HG02970 (cell line): ENCODE measurements around the gene PMM2.
"Not testable (repeated sequence)": the region's sequence is repeated elsewhere in the genome, so short reads cannot be mapped to it uniquely, and the experiment has no call there.

Experiments used
- ATAC-seq: cut with Tn5 transposase; IDR thresholded peaks from one replicate; pipeline ENCODE4 v1.9.1; 2021; ENCODE audit warnings: mild to moderate bottlenecking, moderate library complexity, moderate number of reproducible peaks; ENCODE audit not compliant: unreplicated experiment, low FRiP score

Gene PMM2

DNA sequence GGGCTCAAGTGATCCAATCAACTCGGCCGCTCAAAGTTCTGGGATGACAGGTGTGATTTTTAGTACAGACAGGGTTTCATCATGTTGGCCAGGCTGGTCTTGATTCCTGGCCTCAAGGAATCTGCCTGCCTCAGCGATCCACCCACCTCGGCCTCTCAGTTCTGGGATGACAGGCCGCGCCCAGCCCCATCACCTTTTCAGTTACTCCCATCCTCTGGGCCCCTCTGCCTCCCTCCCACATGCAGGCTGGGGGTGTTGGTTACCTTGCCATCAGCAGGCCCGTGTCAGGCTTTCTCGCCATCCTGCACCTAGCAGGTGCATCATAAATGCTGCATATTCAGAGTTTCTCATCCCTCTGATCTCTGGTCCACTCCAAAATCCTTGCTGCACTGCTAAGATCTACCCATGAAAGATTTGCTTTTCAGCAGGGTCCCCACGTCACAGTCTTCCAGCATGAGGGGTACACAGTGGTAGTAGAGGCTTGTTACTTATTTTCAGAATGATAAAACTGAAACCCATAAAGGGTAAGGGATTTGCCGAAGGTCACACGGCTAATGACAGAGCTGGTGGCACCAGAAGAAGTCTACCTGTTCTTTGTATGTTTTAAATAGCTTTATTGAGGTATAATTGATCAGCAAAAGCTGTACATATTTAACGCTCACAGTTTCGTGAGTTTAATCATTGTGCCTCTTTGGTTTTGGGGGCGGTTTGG is 16.6 kb downstream of the PMM2 start:
- no peak for ATAC-seq

DNA sequence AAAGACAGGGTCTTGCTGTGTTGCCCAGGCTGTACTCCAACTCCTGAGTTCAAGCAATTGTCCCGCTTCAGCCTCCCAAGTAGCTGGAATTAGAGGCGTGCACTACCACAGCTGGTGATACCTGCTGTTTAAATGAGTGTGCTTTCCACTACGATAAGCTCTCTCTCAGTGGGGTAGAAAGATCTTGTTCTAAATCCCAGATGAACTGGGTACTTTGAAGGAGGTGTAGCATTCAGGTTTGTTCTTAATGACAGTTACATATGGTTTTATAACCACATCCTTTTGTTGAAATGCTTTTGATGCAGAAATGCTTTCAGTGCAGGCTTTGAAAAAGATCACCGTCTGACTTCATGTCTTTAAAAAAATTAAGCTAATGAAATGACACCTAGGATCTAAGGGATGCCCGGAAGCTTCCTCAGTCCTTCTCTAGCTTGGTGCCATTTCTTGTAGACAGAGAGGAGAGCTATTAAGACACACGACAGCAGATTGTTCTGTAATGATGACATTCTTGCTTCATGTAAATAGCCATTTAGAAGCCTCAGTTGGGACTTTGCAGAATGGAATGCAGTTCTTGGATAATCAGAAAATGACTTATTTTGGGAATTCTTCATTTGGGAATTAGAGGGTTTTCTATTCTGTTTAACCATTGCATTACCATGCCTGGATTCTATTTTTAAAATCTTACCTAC is 19.5 kb downstream of the PMM2 start:
- ATAC-seq, result no peak

DNA sequence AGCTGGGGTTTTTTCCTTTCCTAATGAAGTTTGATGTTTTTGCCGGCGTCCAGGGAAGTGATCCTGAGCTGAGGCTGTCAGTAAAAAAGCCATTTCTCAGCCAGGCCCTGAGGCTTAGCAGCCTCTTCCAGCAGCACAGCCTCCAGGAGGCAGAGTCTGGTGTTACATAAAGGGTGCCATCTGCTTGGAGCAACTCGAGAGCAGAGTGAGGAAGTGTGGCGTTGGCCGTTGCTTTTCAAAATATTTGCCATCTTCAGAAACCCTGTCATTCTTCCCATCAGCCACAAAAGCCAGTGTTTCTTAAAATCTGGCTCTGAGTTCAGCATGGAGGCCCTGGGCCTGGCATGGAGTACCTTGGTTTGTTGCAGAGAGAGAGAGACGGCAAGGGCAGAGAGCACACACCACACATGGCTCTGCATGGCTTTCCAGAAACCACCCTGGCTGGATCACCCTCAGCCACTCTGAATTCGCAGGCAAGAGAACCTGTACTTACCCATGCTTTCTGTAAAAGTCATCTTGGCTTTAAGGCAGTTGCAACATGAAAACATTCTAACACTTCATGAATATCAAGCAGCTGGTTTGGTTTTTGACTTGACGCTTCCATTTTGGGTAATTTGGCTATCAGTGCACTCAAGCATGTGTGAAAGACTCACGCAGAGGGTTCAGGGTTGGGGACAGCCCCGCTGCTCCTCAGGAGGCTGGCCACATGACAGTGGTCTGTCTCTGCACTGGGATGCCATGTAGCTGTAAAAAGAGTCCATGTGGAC is 21.0 kb downstream of the PMM2 start:
- ATAC-seq, result no peak

DNA sequence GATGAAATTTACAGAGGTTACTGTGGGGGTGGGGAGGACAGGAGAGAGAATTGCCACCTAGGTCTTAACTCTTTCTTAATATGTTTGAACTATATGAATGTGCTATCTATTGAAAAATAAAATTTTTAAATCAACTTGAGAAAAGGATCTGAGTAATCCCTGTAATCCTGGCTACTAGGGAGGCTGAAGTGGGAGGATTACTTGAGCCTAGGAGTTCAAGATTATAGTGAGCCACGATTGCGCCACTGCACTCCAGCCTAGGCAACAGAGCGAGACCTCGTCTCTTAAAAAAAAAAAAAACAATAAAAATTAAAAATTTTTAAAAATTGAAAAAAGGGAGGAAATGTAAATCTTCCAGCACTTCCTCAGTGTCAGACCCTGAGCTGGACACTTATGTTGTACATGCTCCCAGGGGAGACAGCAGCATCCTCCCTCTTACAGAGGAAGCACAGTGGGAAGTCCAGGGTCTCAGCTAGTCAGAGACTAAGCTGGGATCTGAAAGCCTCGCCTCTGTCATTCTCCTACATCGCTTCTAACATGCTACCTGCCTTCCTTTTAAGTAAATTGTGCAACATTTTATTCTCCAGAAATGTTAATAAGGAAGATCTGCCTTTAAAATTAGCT is 21.9 kb downstream of the PMM2 start:
- ATAC-seq, result no peak

DNA sequence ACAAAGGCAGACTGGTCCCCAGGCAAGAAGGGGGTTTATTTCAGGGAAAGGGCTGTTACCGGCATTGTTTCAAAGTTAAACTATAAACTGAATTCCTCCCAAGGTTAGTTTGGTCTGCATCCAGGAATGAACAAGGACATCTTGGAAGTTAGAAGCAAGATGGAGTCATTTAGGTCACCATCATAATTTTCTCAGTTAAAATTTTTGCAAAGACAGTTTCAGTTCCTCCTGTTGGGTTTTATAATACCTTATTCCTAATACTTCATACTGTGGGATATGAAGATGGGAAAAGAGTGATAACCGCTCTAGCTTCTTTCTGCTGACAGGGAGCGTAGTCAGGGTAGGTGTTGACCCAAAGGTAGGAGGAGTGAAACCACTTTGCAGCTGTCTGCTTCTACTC is 24.8 kb downstream of the PMM2 start:
- ATAC-seq, result no peak

DNA sequence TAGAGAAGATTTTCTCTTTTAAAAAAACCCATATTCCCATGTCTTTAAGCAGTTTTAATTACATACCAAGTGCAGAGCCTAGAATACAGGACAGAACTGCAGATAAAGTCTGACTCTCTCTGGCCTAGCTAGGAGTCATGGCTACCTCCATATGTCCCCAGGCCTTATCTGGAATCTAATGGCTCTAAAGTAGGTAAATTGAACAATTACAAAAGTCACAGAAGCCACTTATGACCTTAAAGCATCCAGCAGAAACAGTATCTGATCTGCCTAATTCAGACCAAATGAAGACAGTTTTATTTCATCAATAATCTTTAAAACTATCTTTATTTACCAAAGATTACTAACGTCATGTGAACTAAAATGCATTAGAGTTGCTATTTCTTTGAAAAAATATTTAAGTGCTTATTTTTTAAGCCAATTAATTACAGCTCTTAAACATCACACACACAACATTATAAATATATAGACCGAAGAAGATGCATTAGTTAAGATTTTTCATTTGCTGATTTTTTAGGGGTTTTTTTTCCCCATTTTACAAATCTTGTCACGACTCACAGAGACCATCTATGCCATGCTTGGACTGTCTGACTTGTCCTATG is 28.7 kb downstream of the PMM2 start:
- ATAC-seq, result no peak

DNA sequence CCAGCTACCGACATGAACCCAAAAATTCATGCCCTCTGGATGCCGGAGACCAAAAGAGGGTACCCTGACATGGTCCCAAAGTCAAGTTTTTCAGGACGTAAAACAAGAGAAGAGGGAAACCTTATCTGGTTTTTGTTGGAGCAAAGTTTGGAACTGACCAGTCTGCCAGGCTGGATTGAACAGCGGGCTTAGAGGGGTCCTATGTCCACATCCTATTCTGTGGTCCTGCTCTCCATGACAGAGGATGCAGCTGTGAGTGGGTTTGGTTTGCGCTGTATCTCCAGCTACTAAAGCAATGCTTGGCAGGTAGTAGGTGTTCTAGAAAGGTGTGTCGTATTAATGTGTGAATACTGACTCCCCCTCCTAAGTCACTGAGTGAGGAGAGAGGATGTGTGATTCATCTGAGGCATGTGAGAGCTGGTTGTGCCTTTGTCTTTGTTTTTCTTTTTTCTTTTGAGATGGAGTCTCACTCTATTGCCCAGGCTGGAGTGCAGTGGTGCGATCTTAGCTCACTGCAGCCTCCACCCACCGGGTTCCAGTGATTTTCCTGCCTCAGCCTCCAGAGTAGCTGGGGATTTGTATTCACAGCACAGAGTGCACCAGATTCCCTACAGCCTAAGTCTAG is 31.0 kb downstream of the PMM2 start:
- ATAC-seq, result no peak

DNA sequence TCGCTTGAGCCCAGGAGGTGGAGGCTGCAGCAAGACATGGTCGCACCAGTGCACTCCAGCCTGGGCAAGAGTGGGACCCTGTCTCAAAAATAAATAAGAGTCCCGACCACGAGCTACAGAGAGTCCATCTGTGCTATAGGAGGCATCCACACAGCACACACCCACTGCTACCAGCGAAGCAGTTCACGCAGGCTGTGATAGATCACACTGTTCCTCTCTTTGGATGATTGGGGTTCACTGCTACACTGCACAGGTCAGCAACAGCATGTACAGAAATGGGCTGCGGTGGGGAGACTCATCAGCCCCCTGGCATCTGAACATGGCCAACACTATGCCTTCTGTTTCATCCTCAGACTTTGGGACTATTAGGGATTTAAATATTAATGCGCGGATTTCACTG is 33.8 kb downstream of the PMM2 start:
- ATAC-seq, result no peak

DNA sequence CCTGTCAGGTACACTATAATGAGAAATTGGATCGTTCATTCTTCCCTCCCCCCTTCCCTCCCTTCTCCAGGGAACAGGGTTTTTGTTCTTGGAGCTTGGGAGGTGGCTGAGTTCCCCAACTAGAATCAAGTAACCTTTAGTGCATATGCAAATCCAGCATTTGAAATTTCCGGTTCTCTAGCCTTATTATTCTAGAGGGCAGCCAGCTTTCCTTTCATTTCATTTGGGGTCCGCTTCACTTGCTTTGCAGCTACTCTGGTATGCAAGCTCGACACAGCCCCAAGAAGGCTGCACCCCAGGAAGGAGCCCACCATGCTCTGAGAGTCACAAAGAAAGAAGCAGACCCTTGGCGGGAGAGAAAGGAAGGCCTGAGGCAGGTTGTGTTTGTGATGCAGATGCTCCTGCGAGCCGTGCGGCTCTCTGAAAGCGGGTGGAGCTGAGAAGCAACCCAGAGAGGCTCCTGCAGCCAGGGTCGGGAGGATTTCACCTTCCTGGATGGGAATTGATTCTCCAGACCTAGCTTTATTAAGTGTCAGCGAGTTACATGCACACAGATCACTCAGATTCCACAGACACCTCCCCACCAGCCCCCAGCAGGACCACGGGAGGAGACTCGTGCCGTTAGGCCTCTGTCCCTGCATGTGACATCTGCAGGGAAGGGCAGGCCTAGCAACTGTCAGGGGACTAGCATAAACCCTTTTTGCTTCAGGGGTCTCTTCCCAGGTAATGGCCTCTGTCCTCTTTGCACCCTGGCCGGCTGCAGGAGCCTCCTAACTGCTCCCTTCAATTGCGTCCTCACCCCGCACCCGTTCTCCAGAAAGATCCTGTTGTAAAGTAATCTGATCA is 34.5 kb downstream of the PMM2 start:
- no peak for ATAC-seq

DNA sequence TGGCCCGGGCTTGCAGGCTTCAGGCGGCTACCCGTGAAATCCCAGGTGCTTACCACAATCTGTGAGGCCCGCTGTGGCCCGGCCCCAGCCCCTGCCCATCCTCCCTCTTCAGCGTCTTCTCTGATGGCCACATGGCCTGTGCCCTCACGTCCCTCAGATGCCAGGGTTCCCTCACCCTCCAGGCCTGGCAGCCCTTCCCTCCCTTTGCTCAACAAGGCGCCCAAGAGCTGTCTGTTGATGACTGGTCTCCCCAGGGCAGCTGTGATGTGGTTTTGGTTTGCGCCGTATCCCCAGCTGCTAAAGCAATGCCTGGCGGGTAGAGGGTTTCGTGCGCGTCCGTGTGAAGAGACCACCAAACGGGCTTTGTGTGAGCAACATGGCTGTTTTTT is 35.1 kb downstream of the PMM2 start:
- no peak for ATAC-seq

DNA sequence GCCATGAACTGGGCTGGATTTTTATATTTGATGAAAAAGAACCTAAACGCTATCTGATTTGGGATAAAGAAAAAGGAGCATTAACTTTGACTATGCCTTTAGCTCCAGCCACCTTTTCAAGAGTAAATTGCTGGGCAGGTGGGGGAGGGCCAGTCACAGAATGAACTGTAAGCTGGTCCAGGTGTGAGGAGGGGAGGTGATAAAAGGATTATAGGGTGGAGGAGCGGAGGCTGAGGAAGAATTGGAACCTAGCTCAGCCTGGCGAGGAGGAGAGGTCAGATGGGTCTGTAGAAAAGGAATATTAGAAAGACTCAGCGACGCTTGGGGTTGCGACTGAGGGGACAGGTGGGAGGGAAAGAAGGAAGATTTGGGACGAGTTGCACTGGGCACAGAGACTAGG is 39.2 kb downstream of the PMM2 start:
- not testable (repeated sequence) for ATAC-seq

DNA sequence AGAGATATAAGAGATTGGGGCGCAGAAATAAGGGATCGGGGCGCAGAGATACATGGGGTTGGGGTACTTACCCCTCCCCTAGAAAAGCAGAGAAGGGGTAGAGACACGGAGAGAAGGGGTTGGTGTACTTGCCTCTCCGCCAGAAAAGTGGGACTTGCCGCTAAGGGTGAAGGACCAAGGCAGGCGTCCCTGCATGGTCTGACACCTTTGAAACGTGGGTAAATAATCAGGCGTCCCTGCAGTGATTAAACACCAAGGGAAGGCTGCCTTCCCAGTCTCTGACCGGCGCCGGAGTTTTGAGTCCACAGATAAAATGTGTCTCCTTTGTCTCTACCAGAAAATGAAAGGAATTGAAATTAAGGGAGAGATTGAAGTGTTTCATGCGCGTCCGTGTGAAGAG is 40.0 kb downstream of the PMM2 start:
- ATAC-seq, result not testable (repeated sequence)

DNA sequence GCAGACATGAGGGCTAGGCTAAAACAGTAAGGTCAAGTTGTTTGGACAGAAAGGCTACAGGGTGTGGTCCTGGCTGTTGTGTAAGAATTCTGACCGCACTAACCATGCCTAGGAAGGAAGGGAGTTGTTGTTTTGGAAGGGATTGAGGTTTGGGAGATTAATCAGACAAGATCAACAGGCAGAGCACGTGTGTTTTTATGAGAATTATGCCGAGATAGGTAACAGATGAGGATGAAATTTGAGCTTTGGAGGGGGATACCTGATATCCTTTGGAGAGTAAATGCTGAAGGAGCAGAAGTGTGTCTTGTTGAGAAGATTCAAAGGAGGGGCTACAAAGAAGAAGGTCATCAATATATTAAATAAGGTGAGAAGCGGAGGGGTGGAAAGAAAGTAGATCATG is 44.4 kb downstream of the PMM2 start:
- not testable (repeated sequence) for ATAC-seq

DNA sequence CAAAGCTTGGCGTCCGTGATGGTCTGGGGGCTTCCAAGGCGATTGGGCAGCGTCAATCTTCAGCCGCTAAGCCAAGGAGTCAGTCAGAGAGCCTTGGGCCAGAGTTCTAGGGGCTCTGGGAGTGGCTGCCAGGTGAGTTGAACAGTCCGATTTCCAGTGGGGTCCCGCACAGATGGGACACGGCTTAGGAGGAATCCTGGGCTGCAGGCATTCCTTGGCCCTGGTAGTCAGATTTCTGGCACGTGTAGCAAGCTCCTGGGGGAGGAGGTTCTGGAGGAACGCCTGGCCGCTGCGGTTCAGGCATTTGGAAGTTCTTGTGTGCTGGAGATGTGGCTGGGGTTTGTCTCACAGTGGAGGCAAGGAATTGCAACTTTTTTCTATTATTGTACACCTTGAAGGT is 45.7 kb downstream of the PMM2 start:
- not testable (repeated sequence) for ATAC-seq

DNA sequence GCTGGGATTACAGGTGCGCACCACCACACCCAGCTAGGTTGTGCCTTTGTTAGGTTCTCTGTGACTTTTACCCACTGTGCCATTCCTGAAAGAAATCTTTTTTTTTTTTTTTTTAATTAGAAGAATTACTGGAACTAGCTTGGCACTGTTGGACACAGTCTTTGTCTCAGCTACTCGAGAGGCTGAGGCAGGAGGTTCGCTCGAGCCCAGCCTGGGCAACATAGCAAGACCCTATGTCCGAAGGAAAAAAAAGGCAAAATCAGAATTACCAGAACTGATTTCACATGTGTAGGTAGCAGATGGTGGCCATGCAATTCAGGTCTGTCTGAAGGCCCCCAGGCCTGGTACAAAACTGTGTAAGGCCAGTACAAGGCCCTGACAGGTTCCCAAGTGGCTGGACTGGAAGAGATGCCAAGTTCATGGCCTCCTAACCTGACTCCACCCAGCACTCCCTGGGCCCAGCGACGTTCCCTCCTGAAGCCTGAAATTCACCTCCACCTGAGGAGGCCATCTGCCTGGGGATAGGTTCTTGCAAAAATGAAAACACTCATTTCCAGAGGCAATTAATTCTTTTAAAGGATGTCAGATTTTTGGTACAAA is 48.2 kb downstream of the PMM2 start:
- no peak for ATAC-seq

DNA sequence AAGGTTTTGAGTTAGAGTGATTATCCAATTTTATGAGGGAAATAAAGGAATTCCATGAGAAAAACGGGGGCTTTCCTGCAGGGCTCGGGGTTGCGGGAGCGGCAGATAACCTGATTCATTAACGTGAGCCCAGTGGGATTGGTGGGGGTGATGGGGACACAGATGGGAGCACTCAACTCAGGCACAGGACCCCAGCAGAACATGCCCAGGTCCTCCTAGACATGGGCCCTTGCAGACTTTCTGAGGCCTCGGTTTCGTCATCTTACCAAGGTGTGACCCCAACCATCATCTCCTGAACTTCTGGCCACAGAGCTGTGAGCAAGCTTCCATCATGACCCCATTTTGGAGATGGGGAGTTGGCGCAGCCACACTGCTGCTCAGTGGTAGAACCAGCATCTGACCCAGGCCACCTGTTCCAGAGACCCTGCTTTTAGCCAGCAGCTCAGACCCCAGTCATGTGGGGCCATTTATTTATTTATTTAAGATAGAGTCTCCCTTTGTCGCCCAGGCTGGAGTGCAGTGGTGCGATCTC is 48.8 kb downstream of the PMM2 start:
- no peak for ATAC-seq

DNA sequence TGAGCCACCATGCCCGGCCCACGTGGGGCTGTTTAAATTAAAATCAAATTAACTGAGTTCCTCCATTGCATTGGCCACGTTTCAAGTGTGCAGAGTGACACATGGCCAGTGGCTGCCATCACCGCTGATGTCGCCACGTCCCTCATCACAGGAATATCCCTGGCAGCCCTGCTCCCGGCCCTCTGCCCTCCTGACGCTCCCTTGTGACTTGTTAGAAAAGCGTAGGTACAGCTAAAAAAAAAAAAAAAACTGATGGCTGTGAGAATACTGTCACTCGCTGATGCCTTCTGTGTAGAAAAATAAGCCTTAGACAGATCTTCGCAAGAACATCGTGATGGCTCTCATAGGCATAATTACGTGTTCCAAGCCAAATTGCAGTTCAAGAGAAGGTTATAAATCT is 49.5 kb downstream of the PMM2 start:
- ATAC-seq, result no peak

DNA sequence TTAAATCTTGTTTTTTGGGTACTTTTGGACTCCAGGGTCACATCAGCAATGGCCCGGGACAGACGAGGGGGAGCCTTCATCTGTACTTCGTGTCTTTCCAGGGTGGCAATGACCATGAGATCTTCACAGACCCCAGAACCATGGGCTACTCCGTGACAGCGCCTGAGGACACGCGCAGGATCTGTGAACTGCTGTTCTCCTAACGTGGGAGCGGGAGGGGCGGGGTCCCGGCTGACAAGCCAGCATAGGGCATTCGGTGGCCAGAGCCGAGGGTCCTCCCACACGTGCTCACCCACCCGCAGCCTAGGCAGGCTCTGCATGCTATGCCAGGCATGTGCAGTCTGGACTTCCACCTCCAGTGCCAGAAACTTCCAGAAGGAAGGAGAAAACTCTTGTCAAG is 50.0 kb downstream of the PMM2 start:
- ATAC-seq, result no peak
